ENCODE measurements around the gene LCP2. TPM values are rescaled to one million over a fixed set of nuclear protein-coding genes. Genes with fewer than 3 reads are reported as not detected.

Gene LCP2
- total and polyA plus RNA-seq, 10 of the 15 experiments (the other 5 are each of a cell fraction or from before 2014, with no cell fraction given), result 8.0 to 50.5 (median 20.6) TPM

DNA sequence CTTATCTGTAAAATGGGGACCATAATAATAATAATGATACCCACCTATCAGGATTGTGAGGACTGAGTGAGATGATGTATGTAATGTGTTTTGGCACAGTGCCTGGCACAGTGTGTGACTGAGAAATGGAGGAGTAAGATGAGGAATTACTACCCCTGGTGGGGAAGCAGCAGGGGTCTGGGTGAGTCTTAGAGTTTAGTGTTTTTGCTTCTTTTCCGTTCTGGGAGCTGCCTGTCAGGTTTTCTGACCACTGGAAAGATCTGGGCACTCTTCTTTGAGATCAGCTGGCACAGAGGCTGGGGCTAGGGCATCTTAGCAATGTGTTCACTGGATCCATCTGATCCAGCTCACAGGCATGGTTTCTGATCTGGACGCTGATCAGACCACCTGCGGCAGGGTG, 8.5 kb downstream of the LCP2 start:
- BruUV-seq (replicated peaks), result no TSS peak
- no peak overlapping the region for H3K27ac ChIP-seq (ENCODE audit: control insufficient read depth, insufficient read depth)
- H3K4me3 ChIP-seq, result no peak overlapping the region

More for the DNA sequence above, 8.5 kb downstream of the LCP2 start:
- ChIA-PET CTCF (interaction anchor here (1.3 to 1.5 kb wide), 2 partner anchors 35 to 45 kb away, joined by 3 to 4 read pairs; no protein-coding TSS in a partner anchor), SMC1A (ENCODE audit: uncharacterized antibody, unreplicated experiment) (interaction anchor here (0.7 to 23.0 kb wide), 4 partner anchors 17 to 72 kb away, joined by 3 to 451 read pairs (median 6); no protein-coding TSS in a partner anchor), POLR2A (no interaction called here), RAD21 (ENCODE audit: unreplicated experiment) (interaction anchor here (12.6 kb wide), 1 partner anchor 13 kb away, joined by 182 read pairs; no protein-coding TSS in a partner anchor)
- intact Hi-C loops (cut with micrococcal nuclease; ENCODE audit: unreplicated experiment), result no loop called here
- H3K9me3 ChIP-seq (replicated peaks; ENCODE audit: control insufficient read depth, insufficient read depth, low read length), result peaks cover 8% of the 10 kb centered on the region
- no peaks in the 10 kb centered on the region for H3K27me3 ChIP-seq (replicated peaks in 1 of 2; ENCODE audit: control insufficient read depth in 2 of 2, insufficient read depth in 2 of 2, low read length in 1 of 2)
- no peak overlapping the region for H2AFZ ChIP-seq (ENCODE audit: control insufficient read depth, low read depth, low read length)
- no peak for FAIRE-seq
- TF ChIP-seq EGR1 (IDR thresholded peaks at IDR 0.05; ENCODE audit: borderline replicate concordance in 1 of 2, low read depth in 2 of 2, low read length in 2 of 2) (no peak), HDAC6 (IDR thresholded peaks at IDR 0.05; ENCODE audit: unreplicated experiment) (no peak), RCOR1 (conservative IDR thresholded peaks at IDR 0.05; ENCODE audit: low read depth, low read length) (no peak), BCL3 (IDR thresholded peaks at IDR 0.05; ENCODE audit: borderline replicate concordance, insufficient read depth, low read depth, low read length, poor library complexity, severe bottlenecking) (no peak), PBX3 (IDR thresholded peaks at IDR 0.05; ENCODE audit: insufficient replicate concordance, low read depth, low read length) (no peak)
- TF ChIP-seq, protein P1, sequence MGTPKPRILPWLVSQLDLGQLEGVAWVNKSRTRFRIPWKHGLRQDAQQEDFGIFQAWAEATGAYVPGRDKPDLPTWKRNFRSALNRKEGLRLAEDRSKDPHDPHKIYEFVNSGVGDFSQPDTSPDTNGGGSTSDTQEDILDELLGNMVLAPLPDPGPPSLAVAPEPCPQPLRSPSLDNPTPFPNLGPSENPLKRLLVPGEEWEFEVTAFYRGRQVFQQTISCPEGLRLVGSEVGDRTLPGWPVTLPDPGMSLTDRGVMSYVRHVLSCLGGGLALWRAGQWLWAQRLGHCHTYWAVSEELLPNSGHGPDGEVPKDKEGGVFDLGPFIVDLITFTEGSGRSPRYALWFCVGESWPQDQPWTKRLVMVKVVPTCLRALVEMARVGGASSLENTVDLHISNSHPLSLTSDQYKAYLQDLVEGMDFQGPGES (IDR thresholded peaks at IDR 0.05), result no peak
- in situ Hi-C loops (cut with MboI), result no loop called here
- no peaks in the 10 kb centered on the region for H4K20me1 ChIP-seq (ENCODE audit: control insufficient read depth, insufficient read depth)
- 96% methylated on average over 3 of the region's 3 CpGs for WGBS (ENCODE audit: insufficient coverage, insufficient replicate concordance, low lambda C conversion rate, missing lambda C conversion rate)
- peaks cover 11 to 16% of the 10 kb centered on the region in 2 experiments; a peak in 3 of 4 replicates for H3K36me3 ChIP-seq (ENCODE audit: control insufficient read depth in 2 of 2, insufficient read depth in 2 of 2, low read length in 1 of 2)
- peaks cover 4% of the 10 kb centered on the region for H3K79me2 ChIP-seq (ENCODE audit: control insufficient read depth, insufficient read depth, low read length)
- peaks cover 10% of the 10 kb centered on the region for H3K4me1 ChIP-seq (ENCODE audit: control insufficient read depth, insufficient read depth, low read length)
- H3K4me2 ChIP-seq (ENCODE audit: control insufficient read depth, insufficient read depth), result no peak overlapping the region
- DNase-seq (ENCODE audit: low read depth, low spot score), result no peak
- no peak for ATAC-seq
- H3K9ac ChIP-seq (ENCODE audit: control insufficient read depth, insufficient read depth, low read length), result no peak overlapping the region
